ENCODE data around the gene CHST8. TPM values are rescaled to one million over a fixed set of nuclear protein-coding genes. Genes with fewer than 3 reads are reported as not detected.

The CHST8 gene
- total RNA-seq, 1 experiment from 2014 or later: 33.5 TPM

DNA sequence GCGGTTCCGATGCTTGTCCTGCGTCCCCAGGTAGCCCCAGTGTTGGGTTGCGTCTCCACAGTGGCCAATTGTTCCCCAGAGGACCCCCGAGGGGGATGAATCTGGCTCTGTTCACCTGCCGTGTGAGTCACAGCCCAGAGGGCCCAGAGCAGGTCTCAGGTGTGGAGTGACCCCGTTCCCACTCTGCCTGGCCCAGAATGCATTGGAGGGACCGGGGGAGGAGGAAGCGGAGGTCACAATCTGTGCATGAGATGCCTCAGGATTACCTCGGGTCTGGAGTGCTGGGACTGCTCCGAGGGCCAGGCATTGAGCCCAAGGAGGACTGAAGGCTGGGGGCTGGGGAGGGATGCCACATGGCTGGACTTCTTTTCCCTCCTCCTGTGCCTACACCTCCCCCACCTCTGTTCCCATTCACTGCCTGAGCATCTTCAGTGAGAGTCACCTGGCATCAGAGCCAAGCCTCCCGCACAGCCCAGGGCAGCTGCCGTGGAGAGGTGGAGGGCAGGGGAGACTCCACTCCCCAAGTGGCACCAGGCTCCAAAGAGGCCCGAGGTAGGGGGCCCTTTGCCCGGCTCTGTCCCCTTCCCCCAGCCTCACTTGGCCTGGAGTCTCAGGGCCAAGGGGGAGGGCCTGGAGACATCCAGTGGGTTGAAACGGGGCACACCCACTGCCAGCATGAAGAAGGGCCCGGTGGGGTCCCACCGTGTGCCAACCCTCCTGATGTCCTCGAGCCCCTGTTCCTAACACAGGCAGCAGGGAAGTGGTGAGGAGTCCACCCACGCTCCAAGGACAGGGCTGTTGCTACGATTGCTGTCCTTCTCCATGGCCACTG is 81.1 kb downstream of the CHST8 start:
- Mint-ChIP-seq H3K27ac (no peak overlapping the region), H3K9me3 (no peaks in the 10 kb centered on the region), H3K4me1 (peaks cover 22% of the 10 kb centered on the region), H3K36me3 (no peaks in the 10 kb centered on the region), H3K27me3 (ENCODE audit: low read depth) (no peaks in the 10 kb centered on the region), H3K4me3 (no peak overlapping the region)
- ChIA-PET CTCF (interaction anchor here (0.9 kb wide), 1 partner anchor 287 kb away, joined by 3 read pairs; no protein-coding TSS in a partner anchor), POLR2A (no interaction called here)
- ATAC-seq (no peak), DNase-seq (ENCODE audit: low spot score) (no peak)
- TF ChIP-seq CBFB (CRISPR knock-in tag; IDR thresholded peaks at IDR 0.05; ENCODE audit: low read depth) (no peak), PRDM15 (CRISPR knock-in tag; IDR thresholded peaks at IDR 0.05) (no peak), ZNF219 (CRISPR knock-in tag; IDR thresholded peaks at IDR 0.05; ENCODE audit: borderline replicate concordance) (no peak), PREB (CRISPR knock-in tag; IDR thresholded peaks at IDR 0.05; ENCODE audit: borderline replicate concordance) (no peak), ATF1 (CRISPR knock-in tag; IDR thresholded peaks at IDR 0.05) (no peak), SMAD4 (CRISPR knock-in tag; IDR thresholded peaks at IDR 0.05) (no peak), JUN (CRISPR knock-in tag; IDR thresholded peaks at IDR 0.05) (no peak), SMAD3 (CRISPR knock-in tag; IDR thresholded peaks at IDR 0.05; ENCODE audit: borderline replicate concordance) (no peak), AR (CRISPR knock-in tag; IDR thresholded peaks at IDR 0.05) (no peak), TP53 (CRISPR knock-in tag; IDR thresholded peaks at IDR 0.05) (no peak), CREM (CRISPR knock-in tag; IDR thresholded peaks at IDR 0.05) (no peak), NR1H2 (CRISPR knock-in tag; IDR thresholded peaks at IDR 0.05) (no peak), KAT7 (CRISPR knock-in tag; IDR thresholded peaks at IDR 0.05; ENCODE audit: borderline replicate concordance) (no peak)
- TF ChIP-seq, protein P1, sequence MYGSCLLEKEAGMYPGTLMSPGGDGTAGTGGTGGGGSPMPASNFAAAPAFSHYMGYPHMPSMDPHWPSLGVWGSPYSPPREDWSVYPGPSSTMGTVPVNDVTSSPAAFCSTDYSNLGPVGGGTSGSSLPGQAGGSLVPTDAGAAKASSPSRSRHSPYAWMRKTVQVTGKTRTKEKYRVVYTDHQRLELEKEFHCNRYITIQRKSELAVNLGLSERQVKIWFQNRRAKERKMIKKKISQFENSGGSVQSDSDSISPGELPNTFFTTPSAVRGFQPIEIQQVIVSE (CRISPR knock-in tag; IDR thresholded peaks at IDR 0.05; ENCODE audit: borderline replicate concordance): no peak
- TF ChIP-seq, protein P2, sequence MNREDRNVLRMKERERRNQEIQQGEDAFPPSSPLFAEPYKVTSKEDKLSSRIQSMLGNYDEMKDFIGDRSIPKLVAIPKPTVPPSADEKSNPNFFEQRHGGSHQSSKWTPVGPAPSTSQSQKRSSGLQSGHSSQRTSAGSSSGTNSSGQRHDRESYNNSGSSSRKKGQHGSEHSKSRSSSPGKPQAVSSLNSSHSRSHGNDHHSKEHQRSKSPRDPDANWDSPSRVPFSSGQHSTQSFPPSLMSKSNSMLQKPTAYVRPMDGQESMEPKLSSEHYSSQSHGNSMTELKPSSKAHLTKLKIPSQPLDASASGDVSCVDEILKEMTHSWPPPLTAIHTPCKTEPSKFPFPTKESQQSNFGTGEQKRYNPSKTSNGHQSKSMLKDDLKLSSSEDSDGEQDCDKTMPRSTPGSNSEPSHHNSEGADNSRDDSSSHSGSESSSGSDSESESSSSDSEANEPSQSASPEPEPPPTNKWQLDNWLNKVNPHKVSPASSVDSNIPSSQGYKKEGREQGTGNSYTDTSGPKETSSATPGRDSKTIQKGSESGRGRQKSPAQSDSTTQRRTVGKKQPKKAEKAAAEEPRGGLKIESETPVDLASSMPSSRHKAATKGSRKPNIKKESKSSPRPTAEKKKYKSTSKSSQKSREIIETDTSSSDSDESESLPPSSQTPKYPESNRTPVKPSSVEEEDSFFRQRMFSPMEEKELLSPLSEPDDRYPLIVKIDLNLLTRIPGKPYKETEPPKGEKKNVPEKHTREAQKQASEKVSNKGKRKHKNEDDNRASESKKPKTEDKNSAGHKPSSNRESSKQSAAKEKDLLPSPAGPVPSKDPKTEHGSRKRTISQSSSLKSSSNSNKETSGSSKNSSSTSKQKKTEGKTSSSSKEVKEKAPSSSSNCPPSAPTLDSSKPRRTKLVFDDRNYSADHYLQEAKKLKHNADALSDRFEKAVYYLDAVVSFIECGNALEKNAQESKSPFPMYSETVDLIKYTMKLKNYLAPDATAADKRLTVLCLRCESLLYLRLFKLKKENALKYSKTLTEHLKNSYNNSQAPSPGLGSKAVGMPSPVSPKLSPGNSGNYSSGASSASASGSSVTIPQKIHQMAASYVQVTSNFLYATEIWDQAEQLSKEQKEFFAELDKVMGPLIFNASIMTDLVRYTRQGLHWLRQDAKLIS (CRISPR knock-in tag; IDR thresholded peaks at IDR 0.05; ENCODE audit: borderline replicate concordance): no peak
- TF ChIP-seq, protein P3, sequence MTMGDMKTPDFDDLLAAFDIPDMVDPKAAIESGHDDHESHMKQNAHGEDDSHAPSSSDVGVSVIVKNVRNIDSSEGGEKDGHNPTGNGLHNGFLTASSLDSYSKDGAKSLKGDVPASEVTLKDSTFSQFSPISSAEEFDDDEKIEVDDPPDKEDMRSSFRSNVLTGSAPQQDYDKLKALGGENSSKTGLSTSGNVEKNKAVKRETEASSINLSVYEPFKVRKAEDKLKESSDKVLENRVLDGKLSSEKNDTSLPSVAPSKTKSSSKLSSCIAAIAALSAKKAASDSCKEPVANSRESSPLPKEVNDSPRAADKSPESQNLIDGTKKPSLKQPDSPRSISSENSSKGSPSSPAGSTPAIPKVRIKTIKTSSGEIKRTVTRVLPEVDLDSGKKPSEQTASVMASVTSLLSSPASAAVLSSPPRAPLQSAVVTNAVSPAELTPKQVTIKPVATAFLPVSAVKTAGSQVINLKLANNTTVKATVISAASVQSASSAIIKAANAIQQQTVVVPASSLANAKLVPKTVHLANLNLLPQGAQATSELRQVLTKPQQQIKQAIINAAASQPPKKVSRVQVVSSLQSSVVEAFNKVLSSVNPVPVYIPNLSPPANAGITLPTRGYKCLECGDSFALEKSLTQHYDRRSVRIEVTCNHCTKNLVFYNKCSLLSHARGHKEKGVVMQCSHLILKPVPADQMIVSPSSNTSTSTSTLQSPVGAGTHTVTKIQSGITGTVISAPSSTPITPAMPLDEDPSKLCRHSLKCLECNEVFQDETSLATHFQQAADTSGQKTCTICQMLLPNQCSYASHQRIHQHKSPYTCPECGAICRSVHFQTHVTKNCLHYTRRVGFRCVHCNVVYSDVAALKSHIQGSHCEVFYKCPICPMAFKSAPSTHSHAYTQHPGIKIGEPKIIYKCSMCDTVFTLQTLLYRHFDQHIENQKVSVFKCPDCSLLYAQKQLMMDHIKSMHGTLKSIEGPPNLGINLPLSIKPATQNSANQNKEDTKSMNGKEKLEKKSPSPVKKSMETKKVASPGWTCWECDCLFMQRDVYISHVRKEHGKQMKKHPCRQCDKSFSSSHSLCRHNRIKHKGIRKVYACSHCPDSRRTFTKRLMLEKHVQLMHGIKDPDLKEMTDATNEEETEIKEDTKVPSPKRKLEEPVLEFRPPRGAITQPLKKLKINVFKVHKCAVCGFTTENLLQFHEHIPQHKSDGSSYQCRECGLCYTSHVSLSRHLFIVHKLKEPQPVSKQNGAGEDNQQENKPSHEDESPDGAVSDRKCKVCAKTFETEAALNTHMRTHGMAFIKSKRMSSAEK (CRISPR knock-in tag; IDR thresholded peaks at IDR 0.05; ENCODE audit: borderline replicate concordance): no peak
- TF ChIP-seq, protein P4, sequence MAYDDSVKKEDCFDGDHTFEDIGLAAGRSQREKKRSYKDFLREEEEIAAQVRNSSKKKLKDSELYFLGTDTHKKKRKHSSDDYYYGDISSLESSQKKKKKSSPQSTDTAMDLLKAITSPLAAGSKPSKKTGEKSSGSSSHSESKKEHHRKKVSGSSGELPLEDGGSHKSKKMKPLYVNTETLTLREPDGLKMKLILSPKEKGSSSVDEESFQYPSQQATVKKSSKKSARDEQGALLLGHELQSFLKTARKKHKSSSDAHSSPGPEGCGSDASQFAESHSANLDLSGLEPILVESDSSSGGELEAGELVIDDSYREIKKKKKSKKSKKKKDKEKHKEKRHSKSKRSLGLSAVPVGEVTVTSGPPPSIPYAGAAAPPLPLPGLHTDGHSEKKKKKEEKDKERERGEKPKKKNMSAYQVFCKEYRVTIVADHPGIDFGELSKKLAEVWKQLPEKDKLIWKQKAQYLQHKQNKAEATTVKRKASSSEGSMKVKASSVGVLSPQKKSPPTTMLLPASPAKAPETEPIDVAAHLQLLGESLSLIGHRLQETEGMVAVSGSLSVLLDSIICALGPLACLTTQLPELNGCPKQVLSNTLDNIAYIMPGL (CRISPR knock-in tag; IDR thresholded peaks at IDR 0.05): no peak

Measured in WTC11 (cell line).